Osteocyte (in vitro differentiated cells): ENCODE results near the gene GRIP2. TPM values are rescaled to one million over a fixed set of nuclear protein-coding genes. Genes with fewer than 3 reads are reported as not detected.

Experiments used
- DNase-seq: peaks from one replicate; pipeline ENCODE4 v3.0.0; 2021; ENCODE audit warnings: mixed read lengths; ENCODE audit not compliant: unreplicated experiment; ENCODE audit errors: extremely low spot score
- H3K27ac Mint-ChIP-seq: one replicate; pipeline ENCODE4 v1.8.0; 2021; ENCODE audit warnings: mild to moderate bottlenecking, mixed read lengths; ENCODE audit not compliant: unreplicated experiment
- H3K27me3 Mint-ChIP-seq: one replicate; pipeline ENCODE4 v1.8.0; 2021; ENCODE audit warnings: mixed read lengths; ENCODE audit not compliant: unreplicated experiment
- H3K36me3 Mint-ChIP-seq: one replicate; pipeline ENCODE4 v1.8.0; 2021; ENCODE audit warnings: mixed read lengths; ENCODE audit not compliant: unreplicated experiment
- H3K4me1 Mint-ChIP-seq: one replicate; pipeline ENCODE4 v1.8.0; 2021; ENCODE audit warnings: mixed read lengths; ENCODE audit not compliant: unreplicated experiment
- H3K4me3 Mint-ChIP-seq: one replicate; pipeline ENCODE4 v1.8.0; 2021; ENCODE audit warnings: mild to moderate bottlenecking, moderate library complexity, mixed read lengths; ENCODE audit not compliant: unreplicated experiment
- H3K9me3 Mint-ChIP-seq: one replicate; pipeline ENCODE4 v1.8.0; 2021; ENCODE audit warnings: mixed read lengths; ENCODE audit not compliant: unreplicated experiment
- total RNA-seq: library from RNA; stranded (reverse); gene quantifications from 2 replicates; pipeline ENCODE4 v1.2.1, GENCODE V29; 2021
- TF ChIP-seq, protein P1 (sequence below): fragments of 200-600 bp; sonication (generic); IDR thresholded peaks from 2 replicates; pipeline ENCODE4 v1.5.0; 2021; ENCODE audit warnings: antibody characterized with exemption, mild to moderate bottlenecking, moderate library complexity

The GRIP2 gene
- total RNA-seq, 1 donor from 2014 or later, result 0.35 TPM

DNA sequence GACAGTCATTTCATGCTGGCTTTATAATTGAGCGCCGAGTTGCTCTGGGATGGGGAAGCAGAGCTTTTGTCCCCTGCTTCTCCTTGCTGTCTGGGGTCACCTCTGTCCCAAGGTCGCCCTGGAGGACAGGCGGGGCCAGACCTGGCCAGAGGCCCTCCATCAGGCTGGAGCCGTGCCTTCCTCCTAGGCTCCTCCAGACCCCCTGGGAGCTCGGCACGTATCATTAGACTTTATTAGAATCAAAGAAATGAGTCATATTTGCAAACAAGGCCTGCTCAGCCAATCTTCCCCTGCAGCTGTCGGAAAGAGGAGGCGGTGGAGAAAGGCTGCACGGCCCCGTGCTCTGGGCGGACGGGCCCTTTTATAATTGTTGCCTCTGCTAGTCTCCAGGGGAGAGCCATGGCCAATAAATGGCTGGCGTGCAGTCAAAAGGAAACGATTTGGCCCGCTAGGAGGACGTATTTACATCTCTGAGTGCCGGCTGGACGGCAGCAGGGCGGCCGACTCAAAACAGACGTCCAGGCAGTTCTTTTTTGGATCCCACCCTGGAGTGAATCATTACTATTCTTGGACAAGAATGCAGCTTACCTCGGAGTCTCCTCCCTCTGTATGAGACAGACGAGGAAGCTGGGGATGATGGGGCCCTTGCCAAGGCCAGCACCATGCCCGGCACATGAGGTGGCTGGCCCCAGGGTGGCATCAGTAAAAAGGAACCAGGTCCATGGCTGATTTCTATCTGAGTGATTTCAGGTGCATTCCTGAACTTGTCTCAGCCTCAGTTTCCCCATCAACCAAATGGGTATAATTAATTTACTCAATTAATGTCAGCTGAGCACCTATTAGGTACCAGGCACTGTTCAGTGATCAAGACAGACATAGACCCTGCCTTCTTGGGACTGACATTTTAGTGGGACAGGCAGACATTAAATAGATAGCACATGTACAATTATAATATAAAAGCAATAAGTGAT lies 87.1 kb downstream of the GRIP2 start:
- Mint-ChIP-seq H3K27ac (peak overlapping the region; percentile 89), H3K9me3 (no peaks in the 10 kb centered on the region), H3K27me3 (no peaks in the 10 kb centered on the region), H3K36me3 (peaks cover 30% of the 10 kb centered on the region), H3K4me3 (peak overlapping the region; percentile 18), H3K4me1 (peaks cover 27% of the 10 kb centered on the region)
- DNase-seq, result peak; percentile 93
- TF ChIP-seq, protein P1, sequence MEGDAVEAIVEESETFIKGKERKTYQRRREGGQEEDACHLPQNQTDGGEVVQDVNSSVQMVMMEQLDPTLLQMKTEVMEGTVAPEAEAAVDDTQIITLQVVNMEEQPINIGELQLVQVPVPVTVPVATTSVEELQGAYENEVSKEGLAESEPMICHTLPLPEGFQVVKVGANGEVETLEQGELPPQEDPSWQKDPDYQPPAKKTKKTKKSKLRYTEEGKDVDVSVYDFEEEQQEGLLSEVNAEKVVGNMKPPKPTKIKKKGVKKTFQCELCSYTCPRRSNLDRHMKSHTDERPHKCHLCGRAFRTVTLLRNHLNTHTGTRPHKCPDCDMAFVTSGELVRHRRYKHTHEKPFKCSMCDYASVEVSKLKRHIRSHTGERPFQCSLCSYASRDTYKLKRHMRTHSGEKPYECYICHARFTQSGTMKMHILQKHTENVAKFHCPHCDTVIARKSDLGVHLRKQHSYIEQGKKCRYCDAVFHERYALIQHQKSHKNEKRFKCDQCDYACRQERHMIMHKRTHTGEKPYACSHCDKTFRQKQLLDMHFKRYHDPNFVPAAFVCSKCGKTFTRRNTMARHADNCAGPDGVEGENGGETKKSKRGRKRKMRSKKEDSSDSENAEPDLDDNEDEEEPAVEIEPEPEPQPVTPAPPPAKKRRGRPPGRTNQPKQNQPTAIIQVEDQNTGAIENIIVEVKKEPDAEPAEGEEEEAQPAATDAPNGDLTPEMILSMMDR, result peak; percentile 35

GRCh38 chr3:14451844-14452739 lies 88.0 kb downstream of the GRIP2 start:
- Mint-ChIP-seq H3K4me3 (peak overlapping the region; percentile 14), H3K9me3 (no peaks in the 10 kb centered on the region)

GRCh38 chr3:14450922-14451606 lies 89.1 kb downstream of the GRIP2 start:
- peaks cover 47% of the 10 kb centered on the region for H3K36me3 Mint-ChIP-seq
- TF ChIP-seq, protein P1, result no peak
- no peak for DNase-seq
- no peaks in the 10 kb centered on the region for H3K27me3 Mint-ChIP-seq
- no peak overlapping the region for H3K27ac Mint-ChIP-seq
- peaks cover 27% of the 10 kb centered on the region for H3K4me1 Mint-ChIP-seq
- no peaks in the 10 kb centered on the region for H3K9me3 Mint-ChIP-seq
- no peak overlapping the region for H3K4me3 Mint-ChIP-seq

More at GRCh38 chr3:14451844-14452739, 88.0 kb downstream of the GRIP2 start:
- no peak for DNase-seq
- peaks cover 27% of the 10 kb centered on the region for H3K4me1 Mint-ChIP-seq
- peak overlapping the region; percentile 89 for H3K27ac Mint-ChIP-seq
- no peaks in the 10 kb centered on the region for H3K27me3 Mint-ChIP-seq
- peaks cover 40% of the 10 kb centered on the region for H3K36me3 Mint-ChIP-seq
- TF ChIP-seq, protein P1, result no peak

DNA sequence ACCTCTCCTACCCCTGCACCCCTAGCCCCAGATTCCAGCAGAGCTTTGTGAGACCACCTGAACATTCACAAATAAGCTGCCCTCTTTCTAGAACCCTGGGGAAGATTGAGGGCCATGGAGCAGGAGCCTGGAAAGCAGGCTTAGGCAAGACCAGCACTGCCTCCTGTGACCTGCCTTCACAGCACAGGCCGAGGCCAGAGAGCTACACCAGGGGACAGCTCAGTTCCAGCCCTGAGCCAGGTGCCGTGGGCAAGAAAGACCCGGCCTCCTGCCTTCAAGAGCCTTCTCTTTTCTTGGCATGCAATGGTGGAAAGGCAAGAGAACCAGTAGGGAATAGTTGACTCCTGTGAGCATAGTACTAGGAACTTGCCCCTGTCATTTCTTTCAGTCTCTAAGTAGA lies 89.6 kb downstream of the GRIP2 start:
- Mint-ChIP-seq H3K9me3 (no peaks in the 10 kb centered on the region), H3K36me3 (peaks cover 47% of the 10 kb centered on the region), H3K27ac (no peak overlapping the region), H3K4me3 (no peak overlapping the region), H3K4me1 (peaks cover 27% of the 10 kb centered on the region), H3K27me3 (no peaks in the 10 kb centered on the region)
- DNase-seq, result no peak
- TF ChIP-seq, protein P1, result no peak
